CD4-positive, alpha-beta T cell (primary cell): ENCODE results near the gene NDUFA12. TPM values are rescaled to one million over a fixed set of nuclear protein-coding genes. Genes with fewer than 3 reads are reported as not detected.

Experiments used
- ATAC-seq: fragments of 200-7000 bp; cut with Tn5 transposase; one replicate; pipeline ENCODE4 v1.10.0; 2022; ENCODE audit warnings: mild to moderate bottlenecking; ENCODE audit not compliant: poor library complexity
- CTCF ChIA-PET: fragments of 350-600 bp; sonication (Branson Sonifier 250); formaldehyde crosslinking; loops from one replicate; lab custom pipeline; 2021; ENCODE audit warnings: antibody characterized with exemption, inconsistent platforms; lab: Charles Lee
- POLR2A ChIA-PET: fragments of 350-600 bp; sonication (Branson Sonifier 250); formaldehyde crosslinking; loops from one replicate; lab custom pipeline; 2021; ENCODE audit warnings: antibody characterized with exemption, inconsistent platforms; lab: Charles Lee
- DNase-seq, 14 experiments: peaks; one replicate each; pipeline ENCODE4 v3.0.0-alpha.2; 2013 to 2020; ENCODE audit warnings: mixed read lengths in 2 of 14
- H3K27ac ChIP-seq, 2 donors: one replicate each; pipeline versions ENCODE4 v1.5.1 to v1.7.0; 2013; ENCODE audit warnings: low read length in 2 of 2, low read depth in 1 of 2, mild to moderate bottlenecking in 1 of 2
- H3K27me3 ChIP-seq, 2 experiments: 1 replicate in 1 of 2; 2 replicates in 1 of 2; pipeline versions ENCODE4 v1.6.1 to v1.7.0; 2013; ENCODE audit warnings: low read length in 2 of 2, control low read depth in 1 of 2, mild to moderate bottlenecking in 1 of 2, moderate library complexity in 1 of 2; ENCODE audit not compliant: insufficient read depth in 2 of 2, control insufficient read depth in 1 of 2
- H3K36me3 ChIP-seq: one replicate; pipeline ENCODE4 v1.6.1; 2013; ENCODE audit warnings: low read length, control low read depth; ENCODE audit not compliant: insufficient read depth
- H3K4me1 ChIP-seq: one replicate; pipeline ENCODE4 v1.6.1; 2013; ENCODE audit warnings: low read length, control low read depth; ENCODE audit not compliant: insufficient read depth
- H3K4me3 ChIP-seq: one replicate; pipeline ENCODE4 v1.5.1; 2013; ENCODE audit warnings: mild to moderate bottlenecking, low read length, moderate library complexity
- H3K9me3 ChIP-seq, 2 experiments: 1 replicate in 1 of 2; 2 replicates in 1 of 2; pipeline versions ENCODE4 v1.6.1 to v1.7.0; 2013; ENCODE audit warnings: low read length in 2 of 2, mild to moderate bottlenecking in 2 of 2, control low read depth in 1 of 2, moderate library complexity in 1 of 2; ENCODE audit not compliant: control insufficient read depth in 1 of 2, insufficient read depth in 1 of 2
- H3K27ac Mint-ChIP-seq: one replicate; pipeline ENCODE4 v1.8.0; 2020; ENCODE audit warnings: mixed read lengths
- H3K27me3 Mint-ChIP-seq: one replicate; pipeline ENCODE4 v1.8.0; 2021; ENCODE audit warnings: mixed read lengths
- H3K36me3 Mint-ChIP-seq: one replicate; pipeline ENCODE4 v1.8.0; 2021; ENCODE audit warnings: low read depth, mixed read lengths
- H3K4me1 Mint-ChIP-seq: one replicate; pipeline ENCODE4 v1.8.0; 2021; ENCODE audit warnings: low read depth, mixed read lengths
- H3K4me3 Mint-ChIP-seq: one replicate; pipeline ENCODE4 v1.8.0; 2020; ENCODE audit warnings: mild to moderate bottlenecking, mixed read lengths
- H3K9me3 Mint-ChIP-seq: one replicate; pipeline ENCODE4 v1.8.0; 2020; ENCODE audit warnings: mixed read lengths
- CTCF ChIP-seq: fragments of 200-600 bp; IDR thresholded peaks from one replicate; pipeline ENCODE4 v1.8.0; 2022; ENCODE audit warnings: antibody characterized with exemption, mild to moderate bottlenecking
- intact Hi-C, 2 experiments: fragments of 100-400 bp; cut with DNase I in 1 of 2; cut with micrococcal nuclease in 1 of 2; formaldehyde crosslinking; loops; one replicate each; pipeline versions ENCODE4 v1.15.1 to v1.9.0; 2023 to 2025; cut with DNase I, micrococcal nuclease
- total RNA-seq, 174 experiments: library from RNA in 2 of 174; stranded (reverse) in 2 of 174; gene quantifications; one replicate each; pipeline ENCODE4 v1.2.3 and lab custom pipeline; 2021 to 2026

The NDUFA12 gene
- total RNA-seq, 2 experiments from 2014 or later, result 43.3 to 43.7 TPM

DNA sequence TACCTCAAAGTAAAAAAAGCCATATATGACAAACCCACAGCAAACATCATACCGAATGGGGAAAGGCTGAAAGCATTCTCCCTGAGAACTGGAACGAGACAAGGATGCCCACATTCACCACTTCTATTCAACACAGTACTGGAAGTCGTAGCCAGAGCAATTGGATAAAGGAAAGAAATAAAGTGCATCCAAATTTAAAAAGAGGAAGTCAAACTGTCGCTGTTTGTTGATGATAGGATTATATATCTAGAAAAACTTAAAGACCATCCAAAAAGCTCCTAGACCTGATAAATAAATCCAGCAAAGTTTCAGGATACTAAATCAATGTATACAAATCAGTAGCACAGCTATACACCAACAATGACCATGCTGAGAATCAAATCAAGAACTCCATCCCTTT lies 5.2 kb downstream of the NDUFA12 start:
- Histone ChIP-seq H3K4me3 (no peak overlapping the region), H3K27me3 (no peaks in the 10 kb centered on the region), H3K36me3 (peaks cover 43% of the 10 kb centered on the region), H3K27ac (no peak overlapping the region), H3K4me1 (peaks cover 18% of the 10 kb centered on the region), H3K9me3 (no peaks in the 10 kb centered on the region)
- Mint-ChIP-seq H3K36me3 (peaks cover 76% of the 10 kb centered on the region), H3K27ac (no peak overlapping the region), H3K4me3 (no peak overlapping the region), H3K4me1 (peaks cover 48% of the 10 kb centered on the region), H3K27me3 (no peaks in the 10 kb centered on the region), H3K9me3 (no peaks in the 10 kb centered on the region)
- ChIA-PET CTCF (interaction anchor here (0.6 kb wide), 2 partner anchors 10 to 104 kb away, joined by 3 read pairs; no protein-coding TSS in a partner anchor), POLR2A (no interaction called here)
- no peak for ATAC-seq
- no peak for TF ChIP-seq CTCF
- intact Hi-C loops, result loop anchor here in 1 of 2 experiments (5.0 kb wide), 1 partner anchor 536 kb away; no protein-coding TSS in a partner anchor
- no peak for DNase-seq

DNA sequence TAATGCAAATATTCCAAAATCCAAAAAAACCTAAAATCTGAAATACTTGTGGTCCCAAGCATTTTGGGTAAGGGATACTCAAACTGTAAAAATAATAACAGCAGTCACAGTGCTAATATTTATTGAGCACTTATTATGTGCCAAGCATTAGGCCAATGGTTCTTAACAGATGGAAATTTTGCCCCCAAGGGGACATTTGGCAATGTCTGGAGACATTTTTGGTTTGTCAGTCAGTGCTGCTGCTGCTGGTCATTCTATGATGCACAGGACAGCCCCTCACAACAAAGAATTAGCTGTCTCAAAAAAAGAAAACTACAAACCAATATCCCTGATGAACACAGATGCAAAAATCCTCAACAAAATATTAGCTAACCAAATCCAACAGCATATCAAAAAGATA lies 5.8 kb downstream of the NDUFA12 start:
- H3K36me3 Mint-ChIP-seq, result peaks cover 76% of the 10 kb centered on the region
- CTCF ChIA-PET, result interaction anchor here (0.6 kb wide), 2 partner anchors 11 to 105 kb away, joined by 3 read pairs; no protein-coding TSS in a partner anchor
- H3K4me1 Mint-ChIP-seq, result peaks cover 45% of the 10 kb centered on the region
- POLR2A ChIA-PET, result no interaction called here
- Histone ChIP-seq H3K4me3 (no peak overlapping the region), H3K4me1 (peaks cover 18% of the 10 kb centered on the region), H3K36me3 (peaks cover 46% of the 10 kb centered on the region), H3K27ac (no peak overlapping the region), H3K27me3 (no peaks in the 10 kb centered on the region), H3K9me3 (no peaks in the 10 kb centered on the region)
- intact Hi-C loops, result loop anchor here in 1 of 2 experiments (5.0 kb wide), 1 partner anchor 535 kb away; no protein-coding TSS in a partner anchor
- ATAC-seq, result no peak
- H3K4me3 Mint-ChIP-seq, result no peak overlapping the region
- H3K9me3 Mint-ChIP-seq, result no peaks in the 10 kb centered on the region
- H3K27me3 Mint-ChIP-seq, result no peaks in the 10 kb centered on the region
- TF ChIP-seq CTCF, result no peak
- no peak for DNase-seq
- no peak overlapping the region for H3K27ac Mint-ChIP-seq

DNA sequence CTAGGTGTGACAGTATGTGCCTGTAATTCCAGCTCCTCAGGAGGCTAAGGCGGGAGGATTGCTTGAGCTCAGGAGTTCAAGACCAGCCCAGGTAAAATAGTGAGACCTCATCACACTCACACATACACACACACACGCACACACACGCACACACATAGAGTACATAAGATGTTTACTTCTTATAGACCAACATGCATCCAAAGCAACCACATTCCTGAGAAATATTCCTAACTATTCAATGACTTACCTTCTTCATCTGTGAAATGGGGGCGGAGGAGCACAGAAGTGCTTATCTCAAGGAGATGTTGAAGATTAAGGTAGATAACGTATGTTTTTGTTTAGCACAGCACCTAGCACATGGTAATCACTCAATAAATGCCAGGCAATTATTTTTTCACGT lies 6.4 kb downstream of the NDUFA12 start:
- Histone ChIP-seq H3K4me1 (peaks cover 15% of the 10 kb centered on the region), H3K27ac (no peak overlapping the region), H3K4me3 (no peak overlapping the region), H3K27me3 (no peaks in the 10 kb centered on the region), H3K9me3 (no peaks in the 10 kb centered on the region), H3K36me3 (peaks cover 53% of the 10 kb centered on the region)
- no peak for TF ChIP-seq CTCF
- Mint-ChIP-seq H3K27me3 (no peaks in the 10 kb centered on the region), H3K4me3 (no peak overlapping the region), H3K27ac (no peak overlapping the region), H3K36me3 (peaks cover 79% of the 10 kb centered on the region), H3K4me1 (peaks cover 46% of the 10 kb centered on the region), H3K9me3 (no peaks in the 10 kb centered on the region)
- POLR2A ChIA-PET, result no interaction called here
- CTCF ChIA-PET, result no interaction called here
- DNase-seq (no peak), ATAC-seq (no peak)
- intact Hi-C loops, result loop anchor here in 1 of 2 experiments (5.0 kb wide), 1 partner anchor 535 kb away; no protein-coding TSS in a partner anchor
